Left lobe of liver (tissue), 2 donors: ENCODE results near the gene JDP2. TPM values are rescaled to one million over a fixed set of nuclear protein-coding genes. Genes with fewer than 3 reads are reported as not detected.

Experiments
- ATAC-seq: fragments of 200-7000 bp; cut with Tn5 transposase; one replicate; pipeline ENCODE4 v1.9.1; 2020; ENCODE audit warnings: mild to moderate bottlenecking, moderate library complexity
- DNase-seq: peaks from one replicate; pipeline ENCODE4 v3.0.0-alpha.2; 2020; ENCODE audit warnings: low spot score
- total RNA-seq: library from RNA; stranded (reverse); gene quantifications from one replicate; pipeline ENCODE4 v1.2.1, GENCODE V29; 2021
- donor health status: DM: no; HTN: no; CAD: no; lungs with moderate emphysema.
- donor health status: DM: no; HTN: yes; CAD: no.

JDP2 gene
- total RNA-seq, 1 donor from 2014 or later: 12.8 TPM

DNA sequence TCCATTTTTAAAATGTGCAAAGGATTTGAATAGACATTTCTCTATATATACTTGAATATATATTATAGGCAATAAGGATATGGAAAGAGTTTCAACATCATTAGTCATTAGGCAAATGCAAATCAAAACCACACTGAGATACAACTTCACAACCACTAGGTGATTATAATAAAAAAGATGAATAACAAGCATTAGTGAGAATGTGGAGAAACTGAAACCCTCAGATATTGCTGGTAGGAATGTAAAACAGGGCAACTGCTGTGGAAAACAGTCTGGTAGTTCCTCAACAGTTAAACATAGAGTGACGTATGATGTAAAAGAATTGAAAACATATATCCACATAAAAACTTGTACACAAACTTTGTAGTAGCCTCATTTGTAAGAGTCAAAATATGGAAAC is 82.7 kb downstream of the JDP2 start:
- DNase-seq (no peak), ATAC-seq (no peak)

DNA sequence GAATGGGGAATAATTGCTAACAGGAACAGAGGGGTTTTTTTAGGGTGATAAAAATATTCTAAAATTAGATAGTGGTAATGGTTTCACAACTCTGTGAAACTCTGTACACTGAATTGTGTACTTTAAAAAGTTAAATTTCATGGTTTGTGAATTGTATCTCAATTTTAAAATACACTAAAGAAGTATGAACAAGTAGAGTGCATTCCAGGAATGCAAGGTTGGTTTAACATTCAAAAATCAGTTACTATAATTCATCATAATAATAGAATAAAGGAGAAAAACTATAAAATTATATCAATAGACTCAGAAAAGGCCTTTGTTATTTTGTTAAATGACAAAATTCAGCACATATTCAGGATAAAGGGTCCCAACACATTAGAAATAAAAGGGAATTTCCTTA is 83.4 kb downstream of the JDP2 start:
- no peak for DNase-seq
- no peak for ATAC-seq

DNA sequence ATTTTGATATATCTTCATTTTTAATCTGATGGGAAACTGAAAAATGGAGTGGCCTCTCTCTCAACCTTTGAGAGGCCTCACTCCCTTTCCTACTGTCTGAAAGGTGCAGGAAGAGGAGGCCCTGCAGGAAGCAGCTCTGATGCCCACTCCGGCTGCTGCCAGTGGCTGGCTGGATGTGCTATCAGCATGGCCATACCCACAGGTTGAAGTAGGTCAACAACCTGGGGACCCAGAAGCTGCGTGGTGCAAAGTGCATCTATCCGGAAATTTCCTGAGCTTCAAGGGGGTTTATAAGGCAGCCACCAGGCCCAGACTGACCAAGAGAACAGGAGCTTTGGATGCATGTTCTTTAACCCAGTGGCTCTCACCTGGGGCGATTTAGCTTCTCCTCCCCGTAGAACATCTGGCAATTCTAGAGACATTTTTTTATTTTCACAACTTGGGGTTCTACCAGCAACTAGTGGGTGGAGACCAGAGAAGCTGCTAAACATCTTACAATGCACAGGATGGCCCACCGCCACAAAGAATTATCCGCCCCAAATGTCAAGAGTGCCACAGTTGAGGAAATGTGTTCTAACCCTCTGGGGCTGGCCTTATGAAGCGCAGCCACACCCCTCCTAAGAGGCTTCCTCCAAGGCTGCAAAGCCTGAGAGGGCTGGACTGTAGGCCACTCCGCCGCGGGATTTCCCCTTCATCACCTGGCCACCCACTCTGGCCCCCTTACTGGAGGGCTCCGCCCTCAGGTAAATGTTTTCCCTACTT is 86.3 kb downstream of the JDP2 start:
- no peak for ATAC-seq
- DNase-seq: no peak

DNA sequence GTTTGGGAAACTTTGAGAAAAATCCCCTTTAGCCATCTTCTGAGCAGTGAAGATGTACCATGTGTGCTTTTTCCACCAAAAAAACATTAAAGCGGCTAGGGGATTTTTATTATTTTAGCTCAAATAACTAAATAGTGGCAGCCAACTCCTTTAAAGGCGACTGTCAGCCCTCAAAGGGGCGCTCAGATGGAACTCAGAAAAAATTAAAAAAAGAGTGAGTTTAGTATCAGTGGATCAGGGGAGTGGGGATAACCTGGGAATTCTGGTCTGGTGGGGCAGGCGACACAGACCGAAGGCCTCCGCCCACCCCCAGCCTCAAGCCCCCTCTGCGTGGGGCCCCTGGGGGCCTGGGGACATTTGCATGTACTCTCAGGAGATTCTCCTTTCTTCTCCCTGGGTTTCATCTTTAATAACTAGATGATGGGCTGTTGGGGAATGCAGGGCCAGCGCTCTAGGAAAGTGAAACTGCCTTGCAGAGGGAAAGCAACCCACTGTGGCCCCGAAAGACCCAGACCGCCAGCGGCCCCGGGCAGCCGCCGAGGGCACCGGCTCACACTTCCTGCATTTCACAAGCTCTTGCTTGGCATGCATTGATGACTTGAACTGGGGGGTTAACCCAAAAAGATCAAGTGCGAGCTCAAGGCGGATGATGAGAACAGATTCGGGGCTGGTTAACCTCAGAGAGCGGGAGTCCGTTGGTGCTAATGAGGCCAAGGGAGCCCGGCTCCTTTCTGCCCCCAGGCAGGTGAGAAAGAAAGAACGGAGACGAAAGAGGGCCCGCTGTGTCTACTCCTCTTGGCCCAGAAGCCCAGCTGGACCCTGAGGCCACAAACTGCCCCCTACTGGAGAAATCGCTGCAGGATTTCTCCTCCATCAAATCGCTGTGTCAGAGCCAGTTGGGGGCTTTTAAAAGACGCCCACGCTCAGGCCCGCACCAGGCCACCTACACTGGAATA is 87.1 kb downstream of the JDP2 start:
- ATAC-seq (peak; percentile 59), DNase-seq (no peak)

DNA sequence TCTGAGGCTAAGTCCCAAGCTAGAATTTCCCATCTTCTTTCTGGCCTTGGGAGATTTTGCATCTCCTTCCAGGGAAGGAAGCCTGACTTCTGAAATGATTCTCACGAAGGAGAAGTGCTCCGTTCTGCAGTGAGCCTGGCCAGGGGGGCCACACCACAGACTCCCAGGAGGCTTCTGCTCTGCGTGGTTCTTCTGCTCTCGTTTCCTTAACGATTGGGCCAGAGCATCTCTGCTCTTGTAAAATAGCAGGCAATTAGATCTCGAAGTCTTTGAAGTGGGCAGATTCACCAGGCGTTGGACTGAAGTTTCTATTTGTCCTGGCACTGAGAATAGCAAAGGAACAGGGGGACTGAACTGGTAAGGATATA is 87.8 kb downstream of the JDP2 start:
- ATAC-seq: no peak
- DNase-seq: no peak

DNA sequence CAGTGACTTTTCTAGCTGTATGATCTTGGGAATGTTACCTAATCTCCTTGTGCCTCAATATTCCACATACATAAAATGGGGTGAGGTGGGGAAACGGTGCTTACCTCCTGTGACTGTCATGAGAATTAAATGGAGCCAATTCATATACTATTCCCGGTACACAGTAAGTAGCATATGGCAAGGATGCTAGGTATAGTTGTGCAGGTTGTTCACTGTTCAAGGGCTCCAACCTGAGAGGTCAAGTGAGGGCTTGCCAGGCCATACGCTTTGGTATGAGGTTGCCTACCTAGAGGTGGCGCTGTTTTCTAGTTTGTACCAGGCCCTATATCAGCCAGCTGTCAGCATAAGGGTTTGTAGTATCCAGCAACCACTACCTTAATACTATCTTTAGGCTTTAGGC is 90.8 kb downstream of the JDP2 start:
- ATAC-seq: peak; percentile 75
- DNase-seq: no peak

DNA sequence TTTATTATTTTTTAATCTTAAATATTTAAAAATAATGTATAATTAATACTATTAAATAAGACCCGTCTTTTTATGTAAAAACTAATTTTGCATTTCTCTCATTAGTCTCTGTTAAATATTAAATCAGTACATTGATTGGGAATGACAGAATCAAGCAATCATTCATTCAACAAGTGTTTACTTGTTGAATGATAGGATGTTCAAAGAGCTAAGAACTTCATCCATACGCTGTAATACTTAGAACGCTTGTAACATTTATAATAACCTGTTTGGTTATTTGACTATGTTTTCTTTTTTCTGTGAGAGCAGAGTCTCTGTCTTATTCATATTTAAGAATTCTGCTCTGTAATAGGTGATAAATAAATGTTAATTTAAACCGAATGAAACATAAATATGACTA is 91.6 kb downstream of the JDP2 start:
- DNase-seq: no peak
- ATAC-seq: no peak

DNA sequence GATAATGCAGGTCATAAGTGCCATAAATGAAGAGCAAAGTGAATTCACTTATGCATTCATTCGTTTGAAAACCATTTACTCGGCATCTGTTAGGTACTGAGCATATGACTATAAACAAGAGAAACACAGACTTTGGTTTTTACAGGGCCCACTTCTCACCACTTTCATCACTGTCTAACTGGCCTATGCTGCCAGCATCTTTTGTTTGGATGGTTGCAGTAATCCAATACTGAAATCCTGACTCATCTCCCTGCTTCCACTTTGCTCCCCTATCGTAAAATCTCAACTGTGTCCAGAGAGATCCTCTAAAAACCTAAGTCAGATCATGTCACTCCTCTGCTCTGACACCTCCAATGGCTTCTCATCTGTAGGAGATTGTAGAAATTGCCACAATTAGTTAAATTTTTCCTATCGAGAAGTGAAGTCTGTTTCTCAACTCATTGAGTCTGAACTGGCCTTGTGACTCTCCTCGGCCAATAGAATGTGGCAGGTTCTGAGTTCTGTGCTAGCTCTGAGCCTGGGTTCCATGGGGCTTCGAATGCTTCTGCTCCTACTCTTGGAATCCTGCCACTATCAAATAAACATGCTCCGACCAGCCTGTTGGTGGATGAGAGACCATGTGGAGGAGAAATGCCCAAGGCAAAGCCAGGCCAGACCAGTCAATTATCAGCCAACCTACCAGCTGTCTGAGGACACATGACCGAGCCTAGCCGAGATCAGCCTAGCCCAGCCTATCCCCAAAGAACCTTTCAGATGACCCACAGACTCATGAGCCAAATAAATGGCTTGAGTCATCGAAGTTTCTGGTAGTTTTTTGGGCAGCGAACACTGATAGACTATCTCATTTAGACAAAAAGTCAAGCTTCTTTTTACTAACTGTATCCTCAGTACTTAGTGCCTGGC is 92.3 kb downstream of the JDP2 start:
- DNase-seq (no peak), ATAC-seq (no peak)

DNA sequence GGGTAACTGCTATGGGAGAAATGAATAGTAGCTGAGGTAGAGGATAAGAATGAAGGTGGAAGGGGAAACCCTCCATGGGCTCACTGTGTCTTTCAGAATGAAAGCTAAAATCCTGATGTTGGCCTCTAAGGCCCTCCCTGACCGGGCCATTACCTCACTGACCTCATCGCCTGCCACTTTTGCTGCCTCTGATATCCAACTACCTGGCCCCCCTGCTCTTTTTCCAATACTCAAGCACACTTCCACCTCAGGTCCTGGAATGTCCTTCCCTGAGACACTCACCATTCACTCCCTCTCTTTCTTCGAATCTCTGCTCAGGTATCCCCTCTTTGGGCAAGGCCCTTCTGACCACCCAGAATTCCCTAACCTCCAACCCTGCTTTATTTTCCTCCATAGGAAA is 93.0 kb downstream of the JDP2 start:
- DNase-seq: no peak
- no peak for ATAC-seq

DNA sequence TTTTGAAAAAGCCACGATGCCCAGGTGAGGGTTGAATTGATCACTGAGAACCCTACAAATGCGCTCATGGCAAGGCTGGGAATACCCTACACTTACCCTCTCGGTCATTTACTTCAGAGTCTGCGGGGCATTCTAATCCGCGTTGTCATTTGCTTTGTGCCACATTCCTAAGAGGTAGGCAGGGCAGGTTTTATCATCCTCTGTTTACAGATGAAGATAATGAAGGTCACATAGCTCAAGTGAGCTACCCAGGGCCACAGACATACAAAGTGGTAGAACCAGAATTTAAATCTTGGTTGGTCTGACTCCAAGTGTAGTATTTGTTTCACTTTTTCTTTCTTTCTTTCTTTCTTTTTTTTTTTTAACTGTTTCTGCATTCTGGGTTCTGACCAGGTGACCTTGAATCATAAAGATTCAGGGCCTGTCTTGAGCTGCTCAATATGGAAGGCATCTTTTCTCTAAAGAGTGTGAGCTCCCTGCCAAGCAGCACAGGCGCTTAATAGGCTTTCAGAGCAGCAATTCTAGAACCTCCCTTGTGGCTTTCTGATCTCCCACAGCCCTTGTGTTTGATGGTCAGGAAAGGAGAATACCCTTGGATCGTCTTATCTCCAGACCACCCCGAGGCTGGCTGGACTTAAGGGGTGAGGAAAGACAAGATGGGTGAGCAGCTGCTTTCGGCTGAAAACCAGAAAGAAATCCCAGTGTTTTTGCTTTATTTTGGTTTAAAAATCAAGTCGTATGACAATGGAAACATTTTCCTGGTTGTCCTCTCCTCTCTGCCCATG is 93.8 kb downstream of the JDP2 start:
- ATAC-seq: no peak
- no peak for DNase-seq

DNA sequence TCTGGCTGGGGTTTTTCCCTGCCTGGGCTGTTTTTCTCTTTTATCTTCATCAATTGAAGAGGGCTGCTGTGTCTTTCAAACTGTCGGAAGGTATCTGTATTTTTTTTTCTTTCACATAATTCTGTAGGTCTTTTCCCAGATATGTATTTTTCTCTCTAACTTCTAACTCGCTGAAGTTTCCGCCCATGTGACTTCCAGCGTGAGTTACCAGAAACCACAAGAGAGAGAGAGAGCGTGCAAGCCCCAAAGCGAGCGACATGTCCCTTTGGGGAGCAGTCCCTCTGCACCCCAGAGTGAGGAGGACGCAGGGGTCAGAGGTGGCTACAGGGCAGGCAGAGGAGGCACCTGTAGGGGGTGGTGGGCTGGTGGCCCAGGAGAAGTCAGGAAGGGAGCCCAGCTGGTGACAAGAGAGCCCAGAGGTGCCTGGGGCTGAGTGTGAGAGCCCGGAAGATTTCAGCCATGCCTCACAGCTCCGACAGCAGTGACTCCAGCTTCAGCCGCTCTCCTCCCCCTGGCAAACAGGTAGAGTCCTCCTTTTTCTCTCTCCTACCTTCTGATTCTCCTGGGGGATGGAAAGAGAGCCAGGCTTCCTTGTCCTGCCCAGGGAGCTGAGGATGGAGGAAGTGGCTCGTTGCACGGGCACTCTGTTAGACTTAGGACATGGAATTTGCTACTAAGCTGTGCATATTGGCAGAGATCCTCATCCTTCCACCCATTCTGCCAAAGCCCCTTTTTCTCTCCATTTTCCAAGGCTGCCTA is 94.6 kb downstream of the JDP2 start, which contains the start of gene BATF:
Gene BATF (plus strand): TSS at position 246 of the 759 bp plus-strand sequence. CDS start 214 bp downstream, at position 460.
- DNase-seq: no peak

DNA sequence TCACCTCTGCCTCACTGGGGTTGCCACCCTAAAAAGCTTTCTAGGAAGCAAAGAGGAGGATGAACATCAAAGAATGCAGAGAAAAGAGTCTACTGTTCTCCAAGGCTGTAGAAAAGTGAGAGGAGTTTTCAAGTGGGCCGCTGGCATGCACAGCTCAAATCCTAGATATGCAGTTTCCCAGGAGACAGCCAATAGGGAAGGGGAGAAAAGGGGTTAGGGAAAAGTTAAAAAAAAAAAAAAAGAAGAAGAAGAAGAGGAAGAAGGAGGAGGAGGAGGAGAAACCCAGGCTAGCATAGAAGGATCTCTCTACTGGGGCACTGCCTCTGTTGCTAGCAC is 95.1 kb downstream of the JDP2 start:
- no peak for ATAC-seq

More for the DNA sequence above, 94.6 kb downstream of the JDP2 start, which contains the start of gene BATF:
- ATAC-seq: peak; percentile 27

More for the DNA sequence above, 95.1 kb downstream of the JDP2 start:
- DNase-seq: no peak

Other genes with a start within 250 kb of the JDP2 start
- gene FOS, start 149.2 kb upstream of the JDP2 start, total RNA-seq: 13.1 TPM
- 1.4 TPM for gene BATF, start 94.4 kb downstream of the JDP2 start, total RNA-seq
- gene FLVCR2, start 150.6 kb downstream of the JDP2 start, total RNA-seq: 20.9 TPM
- 17.9 TPM for gene ERG28, start 232.9 kb downstream of the JDP2 start, total RNA-seq
- 9.5 TPM for gene TTLL5, start 233.2 kb downstream of the JDP2 start, total RNA-seq